ENCODE data around the gene DHRS13.

DNA sequence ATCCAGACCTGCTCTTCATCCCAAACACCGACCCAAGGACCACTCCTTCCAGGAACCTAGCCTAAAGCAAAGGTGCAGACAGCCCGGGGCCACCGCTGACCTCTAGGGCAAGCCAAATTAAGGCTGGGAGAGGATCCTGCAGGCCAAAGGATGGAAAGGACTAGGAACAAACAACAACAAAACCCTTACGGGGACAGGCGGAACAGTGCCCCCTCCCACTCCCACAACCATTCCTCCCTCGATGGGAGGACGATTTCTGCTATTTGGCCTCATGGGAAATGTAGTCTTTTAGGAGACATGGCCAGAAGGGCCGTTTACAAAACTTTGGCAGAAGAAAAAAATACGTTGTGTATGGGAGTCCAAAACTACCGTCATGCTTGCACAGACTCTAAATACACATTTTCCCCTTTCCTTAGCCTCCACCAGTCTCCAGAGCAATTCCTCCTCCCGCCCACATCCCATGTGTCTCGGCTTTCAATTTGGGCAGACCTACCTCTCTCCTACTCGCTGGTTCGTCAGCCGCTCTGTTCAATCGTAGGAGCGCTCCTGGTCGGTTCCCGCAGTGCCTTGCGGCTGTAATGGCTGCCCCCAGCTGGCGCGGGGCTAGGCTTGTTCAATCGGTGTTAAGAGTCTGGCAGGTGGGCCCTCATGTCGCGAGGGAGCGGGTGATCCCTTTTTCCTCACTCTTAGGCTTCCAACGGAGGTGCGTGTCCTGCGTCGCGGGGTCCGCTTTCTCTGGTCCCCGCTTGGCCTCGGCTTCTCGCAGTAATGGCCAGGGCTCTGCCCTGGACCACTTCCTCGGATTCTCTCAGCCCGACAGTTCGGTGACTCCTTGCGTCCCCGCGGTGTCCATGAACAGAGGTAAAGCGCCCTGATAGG, 48.2 kb downstream of the DHRS13 start, which contains the start of gene ERAL1:
- TF ChIP-seq CTCF (IDR thresholded peaks at IDR 0.05 in 8 of 11, conservative IDR thresholded peaks at IDR 0.05 in 3 of 11) (no peak), POLR2A (IDR thresholded peaks at IDR 0.05) (peak in 2 of 3 donors; percentile 14 to 38), POLR2AphosphoS5 (IDR thresholded peaks at IDR 0.05) (peak; percentile 91 to 93 (median 92))

All from spleen (tissue), 7 donors.